ENCODE results near the gene SLC2A9.

DNA sequence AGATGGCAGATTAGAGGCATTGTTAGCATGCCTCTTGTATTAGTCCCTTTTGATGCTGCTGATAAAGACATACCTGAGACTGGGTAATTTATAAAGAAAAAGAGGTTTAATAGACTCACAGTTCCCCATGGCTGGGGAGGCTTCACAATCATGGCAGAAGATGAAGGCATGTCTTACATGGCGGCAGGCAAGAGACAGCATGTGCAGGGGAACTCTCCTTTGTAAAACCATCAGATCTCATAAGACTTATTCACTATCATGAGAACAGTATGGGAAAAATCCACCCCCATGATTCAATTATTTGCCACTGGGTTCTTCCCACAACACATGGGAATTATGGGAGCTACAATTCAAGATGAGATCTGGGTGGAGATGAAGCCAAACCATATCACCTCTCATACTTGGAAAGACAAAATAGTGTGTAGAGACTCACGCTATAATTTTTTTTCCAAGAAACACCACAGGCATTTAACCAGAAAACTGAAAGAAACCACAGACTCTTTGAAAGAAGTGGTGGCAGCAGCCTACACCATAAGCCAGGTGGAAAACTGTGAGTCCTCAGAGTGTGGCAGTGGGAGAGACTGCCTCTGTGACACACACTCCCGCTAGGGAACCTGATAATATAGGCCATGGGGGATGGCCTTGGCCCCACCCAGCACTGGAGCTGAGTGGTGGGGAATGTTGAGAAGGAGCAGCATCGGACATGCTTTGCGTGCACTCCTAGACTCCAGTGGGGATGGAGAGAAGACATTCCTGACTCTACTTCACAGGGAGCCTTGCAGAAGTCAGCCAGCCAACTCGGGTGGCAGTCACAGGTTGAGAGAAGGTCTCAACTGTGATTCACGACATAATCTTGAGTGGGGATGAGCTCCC is 51.5 kb downstream of the SLC2A9 start:
- TF ChIP-seq, protein P1, sequence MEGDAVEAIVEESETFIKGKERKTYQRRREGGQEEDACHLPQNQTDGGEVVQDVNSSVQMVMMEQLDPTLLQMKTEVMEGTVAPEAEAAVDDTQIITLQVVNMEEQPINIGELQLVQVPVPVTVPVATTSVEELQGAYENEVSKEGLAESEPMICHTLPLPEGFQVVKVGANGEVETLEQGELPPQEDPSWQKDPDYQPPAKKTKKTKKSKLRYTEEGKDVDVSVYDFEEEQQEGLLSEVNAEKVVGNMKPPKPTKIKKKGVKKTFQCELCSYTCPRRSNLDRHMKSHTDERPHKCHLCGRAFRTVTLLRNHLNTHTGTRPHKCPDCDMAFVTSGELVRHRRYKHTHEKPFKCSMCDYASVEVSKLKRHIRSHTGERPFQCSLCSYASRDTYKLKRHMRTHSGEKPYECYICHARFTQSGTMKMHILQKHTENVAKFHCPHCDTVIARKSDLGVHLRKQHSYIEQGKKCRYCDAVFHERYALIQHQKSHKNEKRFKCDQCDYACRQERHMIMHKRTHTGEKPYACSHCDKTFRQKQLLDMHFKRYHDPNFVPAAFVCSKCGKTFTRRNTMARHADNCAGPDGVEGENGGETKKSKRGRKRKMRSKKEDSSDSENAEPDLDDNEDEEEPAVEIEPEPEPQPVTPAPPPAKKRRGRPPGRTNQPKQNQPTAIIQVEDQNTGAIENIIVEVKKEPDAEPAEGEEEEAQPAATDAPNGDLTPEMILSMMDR (IDR thresholded peaks at IDR 0.05; ENCODE audit: low read length): no peak
- TF ChIP-seq EZH2 (optimal IDR thresholded peaks at IDR 0.05; ENCODE audit: low read depth, low read length): no peak
- TF ChIP-seq EZH2phosphoT487 (IDR thresholded peaks at IDR 0.05; ENCODE audit: low read length): no peak
